NCI-H2029 treated with DMSO at 0.1 percent for 48 hours (cell line): ENCODE data around the gene SPATA12.
"Not testable (repeated sequence)": the region's sequence is repeated elsewhere in the genome, so short reads cannot be mapped to it uniquely, and the experiment has no call there.

Source experiments
- DNase-seq: peaks from one replicate; lab custom pipeline; 2025; lab: John Stamatoyannopoulos, UW

Gene SPATA12

DNA sequence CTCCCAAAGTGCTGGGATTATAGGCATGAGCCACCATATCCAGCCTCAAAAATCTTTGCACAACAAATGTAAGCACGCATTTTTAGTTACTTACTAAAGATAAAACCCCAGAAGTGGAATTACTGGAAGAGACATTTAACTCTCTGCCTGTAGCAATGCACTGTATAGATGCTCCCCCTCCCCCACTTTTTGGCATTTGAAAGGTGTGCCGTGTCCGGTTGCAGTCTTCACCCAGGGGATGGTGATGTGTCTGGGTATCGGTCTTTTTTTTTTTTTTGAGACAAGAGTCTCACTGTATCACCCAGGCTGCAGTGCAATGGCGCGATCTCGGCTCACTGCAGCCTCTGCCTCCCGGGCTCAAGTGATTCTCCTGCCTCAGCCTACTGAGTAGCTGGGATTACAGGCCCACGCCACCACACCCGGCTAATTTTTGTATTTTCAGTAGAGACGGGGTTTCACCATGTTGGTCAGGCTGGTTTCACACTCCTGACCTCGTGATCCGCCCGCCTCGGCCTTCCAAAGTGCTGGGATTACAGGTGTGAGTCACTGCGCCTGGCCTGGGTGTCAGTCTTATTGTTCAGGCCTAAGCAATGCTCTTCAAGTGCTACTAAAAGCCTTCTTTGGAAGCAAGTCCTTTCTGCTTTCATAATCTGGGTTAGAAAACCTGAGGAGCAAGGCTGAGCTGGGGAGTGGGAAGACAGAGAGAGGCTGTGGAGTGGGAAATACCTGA is 23.0 kb downstream of the SPATA12 start:
- not testable (repeated sequence) for DNase-seq

- DNase-seq: no peak
These were observed 24.7 kb downstream of the SPATA12 start for GRCh38 chr3:57085211-57085610.

GRCh38 chr3:57086201-57086600 is 25.7 kb downstream of the SPATA12 start:
- DNase-seq: no peak

- no peak for DNase-seq
These were observed 27.1 kb downstream of the SPATA12 start for GRCh38 chr3:57087361-57088092.

- DNase-seq: no peak
These were observed 28.0 kb downstream of the SPATA12 start for GRCh38 chr3:57088503-57088902.

- no peak for DNase-seq
These were observed 28.6 kb downstream of the SPATA12 start for GRCh38 chr3:57089043-57089442.

DNA sequence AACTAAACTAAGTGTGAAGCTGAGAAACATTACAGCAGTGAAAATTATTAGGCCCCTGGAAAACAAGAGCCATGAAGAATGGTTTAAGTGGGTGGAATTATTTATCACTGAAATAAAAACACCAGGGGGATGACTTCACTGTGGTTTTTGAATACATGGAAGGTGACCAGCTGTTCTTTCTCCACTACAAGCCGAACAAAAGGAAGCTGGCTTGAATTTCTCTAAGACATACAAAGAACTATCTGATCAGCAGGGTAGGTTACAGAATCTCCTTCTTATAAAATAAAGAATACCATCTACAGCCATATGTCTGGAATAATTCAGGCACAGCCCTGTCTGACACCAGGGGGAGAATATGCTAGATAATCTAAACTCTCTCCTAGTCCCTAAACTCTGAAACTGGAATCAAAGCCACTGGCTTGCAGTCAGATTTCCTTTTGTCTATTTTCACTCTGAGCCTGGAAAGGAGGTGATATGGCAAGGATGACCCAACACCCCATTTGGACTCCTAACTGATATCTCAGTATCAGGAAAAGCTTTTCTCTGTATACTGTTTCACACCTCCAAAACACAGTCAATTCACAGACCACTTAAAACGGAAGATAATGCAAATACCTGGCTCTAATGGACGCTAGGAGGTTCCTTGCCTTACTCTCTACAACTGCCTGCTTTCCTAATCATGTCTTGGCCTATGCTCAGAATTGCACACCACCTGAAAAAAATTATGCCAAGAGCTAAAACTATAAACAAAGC is 31.2 kb downstream of the SPATA12 start:
- DNase-seq: no peak

GRCh38 chr3:57093489-57093888 is 33.0 kb downstream of the SPATA12 start:
- no peak for DNase-seq

DNA sequence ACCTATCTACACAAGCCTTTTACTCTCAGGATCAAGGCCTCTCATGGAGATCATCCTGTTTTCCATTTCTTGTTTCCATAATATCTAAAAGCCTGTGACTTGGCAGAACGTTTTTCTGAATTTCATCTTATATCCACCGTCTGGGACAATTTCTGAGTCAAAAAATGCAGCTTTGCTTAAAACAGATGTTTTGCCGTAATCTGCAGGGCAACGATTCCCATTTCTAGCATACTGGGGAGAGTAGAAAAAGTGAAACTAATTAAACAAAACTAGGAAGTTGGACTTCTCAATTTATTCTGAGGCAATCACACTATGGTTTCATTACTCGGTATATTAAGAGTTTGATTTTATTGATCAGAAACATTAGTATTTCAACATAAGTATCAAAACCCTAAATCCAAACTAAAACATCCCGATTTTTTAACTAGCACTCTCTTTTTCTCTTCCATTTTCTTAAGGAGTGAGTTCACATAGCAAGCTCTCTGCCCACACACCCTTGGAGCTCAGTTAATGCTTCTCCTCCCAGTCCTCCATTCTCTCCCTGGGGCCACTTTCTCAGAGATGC is 33.6 kb downstream of the SPATA12 start:
- DNase-seq: no peak

DNA sequence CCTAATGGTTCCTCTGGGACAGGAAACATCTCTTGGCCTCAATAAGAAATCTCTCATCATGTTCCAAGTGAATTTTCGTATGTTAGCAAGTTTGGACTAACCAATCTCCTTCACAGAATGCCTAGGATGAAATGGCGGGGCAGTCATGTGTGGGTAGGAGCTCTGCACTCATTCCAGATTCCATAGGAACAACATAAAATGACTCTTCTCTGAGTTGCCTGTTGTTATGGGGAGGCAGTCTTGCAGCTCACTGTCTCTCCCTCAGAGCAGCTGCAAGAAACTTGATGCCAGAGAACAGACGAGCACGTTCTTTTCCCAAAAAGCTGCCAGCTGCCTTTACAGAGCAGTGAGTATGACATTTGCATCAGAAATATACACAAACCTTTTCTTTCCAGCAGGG is 34.1 kb downstream of the SPATA12 start:
- DNase-seq: no peak

- no peak for DNase-seq
These were observed 34.9 kb downstream of the SPATA12 start for GRCh38 chr3:57095363-57095762.

GRCh38 chr3:57097536-57097935 is 37.1 kb downstream of the SPATA12 start:
- DNase-seq: no peak

- no peak for DNase-seq
These were observed 38.2 kb downstream of the SPATA12 start for GRCh38 chr3:57098418-57099310.

DNA sequence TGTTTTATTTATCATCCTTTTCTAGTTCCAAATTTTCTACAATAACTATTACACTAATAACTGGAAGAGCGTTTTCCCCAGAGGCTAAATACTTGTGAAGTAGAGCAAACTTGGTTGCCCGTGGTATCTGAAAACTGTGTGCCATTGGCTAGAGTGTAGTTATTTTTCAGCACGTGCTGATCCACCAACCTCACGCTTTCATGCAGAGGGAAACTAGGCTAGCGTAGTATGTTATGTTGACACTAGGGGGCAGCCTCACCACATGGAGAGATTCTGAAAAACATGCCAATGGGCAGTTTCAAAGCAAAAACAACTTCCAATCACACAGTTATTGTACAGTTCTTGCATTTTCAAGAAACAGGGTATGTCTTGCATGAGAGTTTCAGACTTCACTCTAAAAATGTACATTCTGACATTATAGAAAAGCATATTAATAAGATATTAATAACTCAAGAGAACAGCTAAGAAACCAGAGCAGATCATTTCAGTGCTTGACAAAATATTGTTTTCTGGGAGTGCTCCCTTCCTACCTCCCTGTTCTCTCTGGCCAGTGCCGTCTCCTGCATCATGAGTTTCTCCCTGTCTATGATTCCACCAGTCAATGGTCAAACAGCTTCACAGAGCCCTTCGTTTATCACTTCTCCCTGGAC is 39.7 kb downstream of the SPATA12 start:
- DNase-seq: peak; percentile 24

DNA sequence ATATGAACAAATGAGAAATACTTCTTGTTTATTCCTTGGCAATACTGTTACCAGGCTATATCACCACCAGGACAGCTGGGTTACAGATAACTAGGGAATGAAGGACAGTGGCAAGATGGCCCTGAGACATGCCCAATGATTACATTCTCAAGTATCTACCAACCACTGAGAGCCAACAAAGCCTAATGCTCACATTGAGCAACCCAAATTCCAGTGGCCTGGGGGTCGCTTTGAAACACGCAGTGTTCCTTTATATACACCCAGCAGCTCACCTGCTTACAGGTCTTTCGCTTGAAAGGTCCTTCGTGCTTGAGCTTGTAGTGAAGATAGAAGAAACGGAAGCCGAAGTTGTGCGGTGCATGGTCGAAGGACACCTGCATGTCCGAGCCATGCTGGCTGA is 45.1 kb downstream of the SPATA12 start:
- no peak for DNase-seq

DNA sequence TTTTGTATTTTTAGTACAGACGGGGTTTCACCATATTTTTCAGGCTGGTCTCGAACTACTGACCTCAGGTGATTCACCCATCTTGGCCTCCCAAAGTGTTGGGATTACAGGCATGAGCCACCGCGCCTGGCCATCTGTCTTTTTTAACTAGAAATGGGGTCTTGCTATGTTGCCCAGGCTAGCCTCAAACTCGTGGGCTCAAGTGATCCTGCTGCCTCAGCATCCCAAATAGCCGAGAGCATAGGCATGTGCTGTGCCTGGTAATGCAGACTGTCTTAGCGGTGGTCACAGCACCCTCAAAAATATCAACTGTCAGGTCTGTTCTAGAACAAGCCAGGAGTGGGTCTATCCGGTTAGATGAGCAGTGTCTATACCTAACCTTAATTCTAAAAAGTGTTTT is 48.2 kb downstream of the SPATA12 start:
- no peak for DNase-seq

DNA sequence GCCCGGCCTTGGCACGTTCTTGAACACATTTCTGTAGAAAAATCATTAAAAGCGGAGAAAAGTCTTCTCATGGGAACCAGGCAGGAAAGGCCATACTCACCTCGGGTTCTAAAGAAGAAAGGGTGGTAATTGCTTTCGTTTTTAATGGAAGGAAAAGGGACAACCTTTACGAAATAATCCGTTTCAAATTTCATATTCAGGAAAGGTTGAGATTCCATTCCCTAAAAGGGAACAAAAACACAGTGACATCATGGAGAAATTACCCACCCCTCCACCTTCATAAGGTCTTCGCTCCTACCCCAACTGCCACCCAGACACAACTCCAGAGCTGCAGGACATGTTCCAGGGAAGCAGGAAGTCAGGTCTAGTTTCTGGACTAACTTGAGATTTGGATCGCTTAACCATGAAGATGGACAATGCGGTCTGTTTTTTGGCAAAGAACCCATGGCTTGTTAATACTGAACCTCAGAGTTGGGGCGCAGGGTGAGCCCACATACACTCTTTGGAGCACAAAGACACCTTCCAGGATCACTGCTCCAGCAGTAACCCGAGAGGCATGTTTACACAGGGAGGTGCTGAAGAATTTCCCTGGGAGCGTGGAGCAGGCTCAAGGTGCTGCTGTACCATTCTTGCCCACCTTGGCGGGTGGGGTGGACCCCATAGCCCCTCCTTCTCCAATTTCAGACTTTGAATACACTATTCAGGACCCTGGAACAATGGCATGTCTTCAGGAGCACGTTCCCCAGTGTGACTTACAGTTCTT is 49.2 kb downstream of the SPATA12 start:
- no peak for DNase-seq

- DNase-seq: no peak
These were observed 49.8 kb downstream of the SPATA12 start for GRCh38 chr3:57110214-57110613.

GRCh38 chr3:57110798-57111197 is 50.3 kb downstream of the SPATA12 start:
- DNase-seq: no peak

DNA sequence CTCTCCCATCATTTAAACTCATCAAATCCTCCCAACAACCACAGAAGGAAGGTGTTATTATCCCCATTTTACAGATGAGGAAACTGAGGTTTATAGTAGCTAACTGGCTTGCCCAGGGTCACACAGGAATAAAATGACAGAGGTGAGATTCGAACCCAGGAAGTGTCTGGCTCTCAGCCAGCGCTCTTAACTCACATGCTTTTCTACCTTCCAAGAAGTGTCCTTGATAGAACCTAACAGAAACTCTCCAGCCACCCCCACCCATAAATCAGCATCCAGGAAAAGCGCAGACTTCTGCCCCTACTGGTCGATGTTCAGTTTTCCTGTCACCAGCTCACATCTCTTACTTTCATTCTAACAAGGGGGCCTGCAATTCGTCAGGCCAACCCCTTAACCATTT is 51.7 kb downstream of the SPATA12 start:
- DNase-seq: no peak
